NCI-H1436 treated with DMSO at 0.1 percent for 48 hours (cell line): ENCODE results near the gene SEMA3A.
A peak's percentile ranks its signal among the peaks of the same experiment; 100 is the strongest.

Experiments
- DNase-seq: peaks from one replicate; lab custom pipeline; 2025; lab: John Stamatoyannopoulos, UW

Gene SEMA3A

GRCh38 chr7:84195295-84196060, 889 bp upstream of the SEMA3A start:
- DNase-seq: no peak

- no peak for DNase-seq
These were observed 842 bp downstream of the SEMA3A start for GRCh38 chr7:84193747-84194146.

GRCh38 chr7:84191842-84192241, 2.7 kb downstream of the SEMA3A start:
- no peak for DNase-seq

- DNase-seq: no peak
These were observed 3.3 kb downstream of the SEMA3A start for GRCh38 chr7:84191261-84191660.

GRCh38 chr7:84190016-84190705, 4.4 kb downstream of the SEMA3A start:
- DNase-seq: no peak

GRCh38 chr7:84188786-84189405, 5.7 kb downstream of the SEMA3A start:
- DNase-seq: no peak

- DNase-seq: no peak
These were observed 6.6 kb downstream of the SEMA3A start for GRCh38 chr7:84187813-84188510.

GRCh38 chr7:84187087-84187805, 7.3 kb downstream of the SEMA3A start:
- no peak for DNase-seq

GRCh38 chr7:84183741-84184140, 10.8 kb downstream of the SEMA3A start:
- DNase-seq: no peak

GRCh38 chr7:84182301-84182700, 12.3 kb downstream of the SEMA3A start:
- no peak for DNase-seq

GRCh38 chr7:84181628-84182027, 13.0 kb downstream of the SEMA3A start:
- no peak for DNase-seq

GRCh38 chr7:84177758-84178412, 16.7 kb downstream of the SEMA3A start:
- peak; percentile 71 for DNase-seq

GRCh38 chr7:84176716-84177115, 17.9 kb downstream of the SEMA3A start:
- no peak for DNase-seq

GRCh38 chr7:84175461-84175860, 19.1 kb downstream of the SEMA3A start:
- DNase-seq: no peak

GRCh38 chr7:84170646-84171045, 23.9 kb downstream of the SEMA3A start:
- DNase-seq: no peak

- DNase-seq: no peak
These were observed 32.0 kb downstream of the SEMA3A start for GRCh38 chr7:84162584-84162983.

GRCh38 chr7:84162125-84162524, 32.5 kb downstream of the SEMA3A start:
- no peak for DNase-seq

- no peak for DNase-seq
These were observed 33.2 kb downstream of the SEMA3A start for GRCh38 chr7:84161398-84161797.

GRCh38 chr7:84159435-84159834, 35.2 kb downstream of the SEMA3A start:
- DNase-seq: no peak

GRCh38 chr7:84157171-84157570, 37.4 kb downstream of the SEMA3A start:
- DNase-seq: no peak
